ENCODE data around the gene NDE1.
"Not testable (repeated sequence)": the region's sequence is repeated elsewhere in the genome, so short reads cannot be mapped to it uniquely, and the experiment has no call there.

NDE1 gene

GRCh38 chr16:15701975-15702970, 52.2 kb downstream of the NDE1 start:
- no peak for DNase-seq

GRCh38 chr16:15703029-15703736, 53.1 kb downstream of the NDE1 start:
- no peak for DNase-seq

- peak; percentile 23 to 75 (median 65) for DNase-seq
Measured at GRCh38 chr16:15704545-15704987, 54.5 kb downstream of the NDE1 start.

GRCh38 chr16:15705064-15705565, 55.1 kb downstream of the NDE1 start:
- no peak for DNase-seq

- no peak for DNase-seq
Measured at GRCh38 chr16:15707332-15707731, 57.3 kb downstream of the NDE1 start.

GRCh38 chr16:15708096-15708495, 58.1 kb downstream of the NDE1 start:
- no peak for DNase-seq

GRCh38 chr16:15708997-15709396, 59.0 kb downstream of the NDE1 start:
- DNase-seq: no peak

- no peak for DNase-seq
Measured at GRCh38 chr16:15714393-15715172, 64.5 kb downstream of the NDE1 start.

GRCh38 chr16:15715221-15715620, 65.2 kb downstream of the NDE1 start:
- DNase-seq: no peak

- no peak for DNase-seq
Measured at GRCh38 chr16:15716694-15717447, 66.8 kb downstream of the NDE1 start.

- DNase-seq: no peak
Measured at GRCh38 chr16:15721018-15721417, 71.0 kb downstream of the NDE1 start.

- DNase-seq: no peak
Measured at GRCh38 chr16:15723808-15724207, 73.8 kb downstream of the NDE1 start.

GRCh38 chr16:15725641-15726240, 75.7 kb downstream of the NDE1 start:
- DNase-seq: no peak

- DNase-seq: no peak
Measured at GRCh38 chr16:15726715-15727114, 76.7 kb downstream of the NDE1 start.

GRCh38 chr16:15727697-15728096, 77.7 kb downstream of the NDE1 start:
- not testable (repeated sequence) for DNase-seq

GRCh38 chr16:15729152-15729551, 79.1 kb downstream of the NDE1 start:
- no peak for DNase-seq

GRCh38 chr16:15732416-15732815, 82.4 kb downstream of the NDE1 start:
- no peak for DNase-seq

GRCh38 chr16:15735610-15736009, 85.6 kb downstream of the NDE1 start:
- DNase-seq: no peak

- DNase-seq: no peak
Measured at GRCh38 chr16:15736529-15736928, 86.5 kb downstream of the NDE1 start.

- no peak for DNase-seq
Measured at GRCh38 chr16:15737140-15737644, 87.1 kb downstream of the NDE1 start.

GRCh38 chr16:15739464-15739863, 89.4 kb downstream of the NDE1 start:
- DNase-seq: no peak

Data from stimulated activated naive CD4-positive, alpha-beta T cell (primary cell).